ENCODE results near the gene NOTCH1.

NOTCH1 gene

GRCh38 chr9:136537411-136537810, 8.4 kb downstream of the NOTCH1 start:
- DNase-seq (ENCODE audit: low read depth) = no peak
- TF ChIP-seq CTCF (conservative IDR thresholded peaks at IDR 0.05; ENCODE audit: low read length) = no peak
- H3K4me3 ChIP-seq (ENCODE audit: low read length) = no peak overlapping the region

- no peak overlapping the region for H3K4me3 ChIP-seq (ENCODE audit: low read length)
- no peak for TF ChIP-seq CTCF (conservative IDR thresholded peaks at IDR 0.05; ENCODE audit: low read length)
- no peak for DNase-seq (ENCODE audit: low read depth)
These were observed 9.1 kb downstream of the NOTCH1 start for GRCh38 chr9:136536721-136537241.

GRCh38 chr9:136536051-136536720, 9.7 kb downstream of the NOTCH1 start:
- DNase-seq (ENCODE audit: low read depth) = no peak
- TF ChIP-seq CTCF (conservative IDR thresholded peaks at IDR 0.05; ENCODE audit: low read length) = no peak
- H3K4me3 ChIP-seq (ENCODE audit: low read length) = no peak overlapping the region

DNA sequence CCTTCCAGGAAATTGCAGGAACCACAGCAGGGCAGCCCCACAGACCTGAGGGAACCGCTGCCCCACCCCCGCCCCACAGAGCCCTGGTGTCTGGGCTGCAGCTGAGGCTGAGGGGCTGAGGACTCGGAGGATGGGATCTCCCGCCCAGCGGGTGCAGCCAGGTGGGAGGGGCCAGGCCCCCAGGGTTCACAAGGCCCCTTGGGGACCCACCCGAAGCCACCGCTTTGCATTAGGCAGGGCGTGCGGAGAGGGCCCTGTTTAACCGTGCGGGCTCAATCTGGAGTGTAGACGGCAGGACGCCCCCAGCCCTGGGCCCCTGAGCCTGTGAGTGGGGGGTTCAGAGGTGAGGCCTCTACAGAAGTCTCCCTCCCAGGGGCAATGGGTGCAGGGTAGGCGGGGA, 10.8 kb downstream of the NOTCH1 start:
- no peak for DNase-seq (ENCODE audit: low read depth)
- no peak overlapping the region for H3K4me3 ChIP-seq (ENCODE audit: low read length)
- TF ChIP-seq CTCF (conservative IDR thresholded peaks at IDR 0.05; ENCODE audit: low read length) = no peak

DNA sequence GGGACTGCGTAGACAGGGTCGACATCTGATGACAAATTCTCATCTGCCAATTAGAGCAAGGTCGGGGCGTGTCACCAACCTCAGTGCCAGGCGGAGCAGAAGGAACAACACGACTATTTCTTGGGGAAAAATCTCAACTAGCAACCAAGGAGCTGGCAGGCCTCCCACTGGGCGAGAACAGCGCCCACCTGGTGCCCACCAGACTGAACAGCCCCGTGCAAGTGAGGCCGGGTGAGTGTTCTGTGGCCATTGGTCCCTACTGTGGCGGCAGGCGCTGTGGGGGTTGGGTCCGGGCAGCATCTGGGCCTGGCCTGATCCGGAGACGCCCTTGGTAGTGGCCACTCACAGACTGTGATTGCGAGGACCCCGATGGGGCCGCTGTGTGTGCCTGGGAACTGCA, 11.5 kb downstream of the NOTCH1 start:
- H3K4me3 ChIP-seq (ENCODE audit: low read length) = no peak overlapping the region
- DNase-seq (ENCODE audit: low read depth) = no peak
- no peak for TF ChIP-seq CTCF (conservative IDR thresholded peaks at IDR 0.05; ENCODE audit: low read length)

DNA sequence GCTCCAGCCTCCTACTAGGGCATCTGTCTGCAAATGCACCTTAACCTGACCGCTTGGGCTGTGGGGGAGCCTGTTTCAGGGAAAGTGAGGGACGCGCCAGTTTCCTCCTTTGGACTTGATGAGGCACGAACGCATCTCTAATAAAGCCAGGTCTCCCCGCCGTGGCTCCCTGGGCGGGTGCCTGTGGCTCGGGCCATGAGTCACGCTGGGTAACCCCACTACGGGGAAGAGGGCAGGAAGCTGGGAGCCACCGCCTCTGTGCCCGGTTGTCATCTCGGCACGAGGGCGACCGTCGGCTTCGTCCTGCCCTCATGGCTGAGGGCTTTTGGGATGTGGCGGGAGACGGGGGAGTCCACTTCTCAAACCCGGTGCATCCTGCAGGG, 12.1 kb downstream of the NOTCH1 start:
- H3K4me3 ChIP-seq (ENCODE audit: low read length) = no peak overlapping the region
- DNase-seq (ENCODE audit: low read depth) = no peak
- TF ChIP-seq CTCF (conservative IDR thresholded peaks at IDR 0.05; ENCODE audit: low read length) = no peak
